ENCODE measurements around the gene CEP63. TPM values are rescaled to one million over a fixed set of nuclear protein-coding genes. Genes with fewer than 3 reads are reported as not detected.

CEP63 gene
- total and polyA plus RNA-seq, 9 of the 15 experiments (the other 6 are each of a cell fraction or from before 2014, with no cell fraction given) = 5.1 to 17.8 (median 10.6) TPM

- no peak for TF ChIP-seq ZFP36 (IDR thresholded peaks at IDR 0.05; ENCODE audit: low read depth, low read length, partially characterized antibody)
- TF ChIP-seq, protein P1, sequence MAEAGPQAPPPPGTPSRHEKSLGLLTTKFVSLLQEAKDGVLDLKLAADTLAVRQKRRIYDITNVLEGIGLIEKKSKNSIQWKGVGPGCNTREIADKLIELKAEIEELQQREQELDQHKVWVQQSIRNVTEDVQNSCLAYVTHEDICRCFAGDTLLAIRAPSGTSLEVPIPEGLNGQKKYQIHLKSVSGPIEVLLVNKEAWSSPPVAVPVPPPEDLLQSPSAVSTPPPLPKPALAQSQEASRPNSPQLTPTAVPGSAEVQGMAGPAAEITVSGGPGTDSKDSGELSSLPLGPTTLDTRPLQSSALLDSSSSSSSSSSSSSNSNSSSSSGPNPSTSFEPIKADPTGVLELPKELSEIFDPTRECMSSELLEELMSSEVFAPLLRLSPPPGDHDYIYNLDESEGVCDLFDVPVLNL (CRISPR knock-in tag; IDR thresholded peaks at IDR 0.05; ENCODE audit: low read depth) = no peak
- no peak for TF ChIP-seq NCOA2 (IDR thresholded peaks at IDR 0.05; ENCODE audit: partially characterized antibody in 2 of 2)
- 0 out of 2 replicates have a peak, but pooled peaks have one; percentile 56 for TF ChIP-seq PHTF2 (CRISPR knock-in tag; IDR thresholded peaks at IDR 0.05)
- TF ChIP-seq ETV6 (IDR thresholded peaks at IDR 0.05; ENCODE audit: borderline replicate concordance in 1 of 2, low read depth in 2 of 2, low read length in 1 of 2) = no peak
- TF ChIP-seq ETV6 (CRISPR knock-in tag; IDR thresholded peaks at IDR 0.05; ENCODE audit: borderline replicate concordance) = no peak
- TF ChIP-seq ZNF76 (CRISPR knock-in tag; IDR thresholded peaks at IDR 0.05; ENCODE audit: borderline replicate concordance) = 0 out of 2 replicates have a peak, but pooled peaks have one; percentile 57
- peak; percentile 9; the same call in 1 of the 2 replicates for TF ChIP-seq MEF2A (IDR thresholded peaks at IDR 0.05; ENCODE audit: control insufficient read depth, low read depth, low read length)
- TF ChIP-seq IFI16 (CRISPR knock-in tag; IDR thresholded peaks at IDR 0.05) = peak; percentile 86; the same call in 1 of the 2 replicates
- TF ChIP-seq MCM2 (IDR thresholded peaks at IDR 0.05; ENCODE audit: low read depth) = no peak
- TF ChIP-seq, protein P2, sequence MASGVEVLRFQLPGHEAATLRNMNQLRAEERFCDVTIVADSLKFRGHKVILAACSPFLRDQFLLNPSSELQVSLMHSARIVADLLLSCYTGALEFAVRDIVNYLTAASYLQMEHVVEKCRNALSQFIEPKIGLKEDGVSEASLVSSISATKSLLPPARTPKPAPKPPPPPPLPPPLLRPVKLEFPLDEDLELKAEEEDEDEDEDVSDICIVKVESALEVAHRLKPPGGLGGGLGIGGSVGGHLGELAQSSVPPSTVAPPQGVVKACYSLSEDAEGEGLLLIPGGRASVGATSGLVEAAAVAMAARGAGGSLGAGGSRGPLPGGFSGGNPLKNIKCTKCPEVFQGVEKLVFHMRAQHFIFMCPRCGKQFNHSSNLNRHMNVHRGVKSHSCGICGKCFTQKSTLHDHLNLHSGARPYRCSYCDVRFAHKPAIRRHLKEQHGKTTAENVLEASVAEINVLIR (CRISPR knock-in tag; IDR thresholded peaks at IDR 0.05) = peak; percentile 64
- TF ChIP-seq ZKSCAN8 (CRISPR knock-in tag; IDR thresholded peaks at IDR 0.05) = peak; percentile 83
- no peak for TF ChIP-seq ZNF232 (CRISPR knock-in tag; IDR thresholded peaks at IDR 0.05)
- TF ChIP-seq, protein P3, sequence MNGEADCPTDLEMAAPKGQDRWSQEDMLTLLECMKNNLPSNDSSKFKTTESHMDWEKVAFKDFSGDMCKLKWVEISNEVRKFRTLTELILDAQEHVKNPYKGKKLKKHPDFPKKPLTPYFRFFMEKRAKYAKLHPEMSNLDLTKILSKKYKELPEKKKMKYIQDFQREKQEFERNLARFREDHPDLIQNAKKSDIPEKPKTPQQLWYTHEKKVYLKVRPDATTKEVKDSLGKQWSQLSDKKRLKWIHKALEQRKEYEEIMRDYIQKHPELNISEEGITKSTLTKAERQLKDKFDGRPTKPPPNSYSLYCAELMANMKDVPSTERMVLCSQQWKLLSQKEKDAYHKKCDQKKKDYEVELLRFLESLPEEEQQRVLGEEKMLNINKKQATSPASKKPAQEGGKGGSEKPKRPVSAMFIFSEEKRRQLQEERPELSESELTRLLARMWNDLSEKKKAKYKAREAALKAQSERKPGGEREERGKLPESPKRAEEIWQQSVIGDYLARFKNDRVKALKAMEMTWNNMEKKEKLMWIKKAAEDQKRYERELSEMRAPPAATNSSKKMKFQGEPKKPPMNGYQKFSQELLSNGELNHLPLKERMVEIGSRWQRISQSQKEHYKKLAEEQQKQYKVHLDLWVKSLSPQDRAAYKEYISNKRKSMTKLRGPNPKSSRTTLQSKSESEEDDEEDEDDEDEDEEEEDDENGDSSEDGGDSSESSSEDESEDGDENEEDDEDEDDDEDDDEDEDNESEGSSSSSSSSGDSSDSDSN (IDR thresholded peaks at IDR 0.05; ENCODE audit: borderline replicate concordance in 1 of 2, low read depth in 2 of 2, low read length in 2 of 2) = no peak
- peak; percentile 92 for TF ChIP-seq ARID1B (IDR thresholded peaks at IDR 0.05)
- TF ChIP-seq, protein P4, sequence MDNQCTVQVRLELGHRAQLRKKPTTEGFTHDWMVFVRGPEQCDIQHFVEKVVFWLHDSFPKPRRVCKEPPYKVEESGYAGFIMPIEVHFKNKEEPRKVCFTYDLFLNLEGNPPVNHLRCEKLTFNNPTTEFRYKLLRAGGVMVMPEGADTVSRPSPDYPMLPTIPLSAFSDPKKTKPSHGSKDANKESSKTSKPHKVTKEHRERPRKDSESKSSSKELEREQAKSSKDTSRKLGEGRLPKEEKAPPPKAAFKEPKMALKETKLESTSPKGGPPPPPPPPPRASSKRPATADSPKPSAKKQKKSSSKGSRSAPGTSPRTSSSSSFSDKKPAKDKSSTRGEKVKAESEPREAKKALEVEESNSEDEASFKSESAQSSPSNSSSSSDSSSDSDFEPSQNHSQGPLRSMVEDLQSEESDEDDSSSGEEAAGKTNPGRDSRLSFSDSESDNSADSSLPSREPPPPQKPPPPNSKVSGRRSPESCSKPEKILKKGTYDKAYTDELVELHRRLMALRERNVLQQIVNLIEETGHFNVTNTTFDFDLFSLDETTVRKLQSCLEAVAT (IDR thresholded peaks at IDR 0.05) = peak in 1 of 2 experiments; percentile 66; a peak in 2 of 4 replicates
- no peak for TF ChIP-seq NR1H2 (CRISPR knock-in tag; IDR thresholded peaks at IDR 0.05)
- TF ChIP-seq ZNF165 (CRISPR knock-in tag; IDR thresholded peaks at IDR 0.05; ENCODE audit: borderline replicate concordance) = peak; percentile 88; the same call in 1 of the 2 replicates
- peak in 1 of 2 experiments; percentile 55; a peak in 1 of 4 replicates for TF ChIP-seq RCOR1 (IDR thresholded peaks at IDR 0.05; ENCODE audit: borderline replicate concordance in 1 of 2, low read depth in 2 of 2, low read length in 2 of 2)
- TF ChIP-seq, protein P5, sequence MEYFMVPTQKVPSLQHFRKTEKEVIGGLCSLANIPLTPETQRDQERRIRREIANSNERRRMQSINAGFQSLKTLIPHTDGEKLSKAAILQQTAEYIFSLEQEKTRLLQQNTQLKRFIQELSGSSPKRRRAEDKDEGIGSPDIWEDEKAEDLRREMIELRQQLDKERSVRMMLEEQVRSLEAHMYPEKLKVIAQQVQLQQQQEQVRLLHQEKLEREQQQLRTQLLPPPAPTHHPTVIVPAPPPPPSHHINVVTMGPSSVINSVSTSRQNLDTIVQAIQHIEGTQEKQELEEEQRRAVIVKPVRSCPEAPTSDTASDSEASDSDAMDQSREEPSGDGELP (CRISPR knock-in tag; IDR thresholded peaks at IDR 0.05; ENCODE audit: borderline replicate concordance) = peak; percentile 69
Measured at GRCh38 chr3:134496471-134497071, 10.7 kb downstream of the CEP63 start (continued).
